HG03159 (cell line): Measurements from ENCODE around the gene IPO11.
"Not testable (repeated sequence)": the region's sequence is repeated elsewhere in the genome, so short reads cannot be mapped to it uniquely, and the experiment has no call there.

Experiments used
- ATAC-seq: cut with Tn5 transposase; IDR thresholded peaks from one replicate; pipeline ENCODE4 v1.9.1; 2021; ENCODE audit warnings: mild to moderate bottlenecking, moderate library complexity; ENCODE audit not compliant: unreplicated experiment

The IPO11 gene

DNA sequence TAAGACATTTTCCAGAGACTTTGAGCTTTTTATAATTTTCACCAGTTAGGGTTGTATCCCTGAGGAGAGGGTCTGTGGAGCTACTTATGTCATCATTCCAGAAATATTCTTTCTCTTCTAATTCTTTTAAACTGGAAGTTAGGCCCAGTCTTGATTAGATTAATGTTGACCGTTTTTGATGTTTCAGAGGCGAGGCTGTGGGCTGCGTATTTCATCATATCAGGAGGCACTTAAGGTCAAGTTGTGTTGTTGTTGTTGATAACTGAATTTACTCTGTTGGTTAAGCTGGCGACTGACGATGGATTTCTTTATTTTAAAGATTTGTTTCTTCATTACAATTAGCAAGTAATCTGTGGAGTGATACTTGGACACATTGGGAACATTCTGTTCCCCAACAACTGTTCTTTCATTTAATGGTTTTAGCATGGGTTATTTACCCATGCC, 20.1 kb downstream of the IPO11 start:
- ATAC-seq = no peak

DNA sequence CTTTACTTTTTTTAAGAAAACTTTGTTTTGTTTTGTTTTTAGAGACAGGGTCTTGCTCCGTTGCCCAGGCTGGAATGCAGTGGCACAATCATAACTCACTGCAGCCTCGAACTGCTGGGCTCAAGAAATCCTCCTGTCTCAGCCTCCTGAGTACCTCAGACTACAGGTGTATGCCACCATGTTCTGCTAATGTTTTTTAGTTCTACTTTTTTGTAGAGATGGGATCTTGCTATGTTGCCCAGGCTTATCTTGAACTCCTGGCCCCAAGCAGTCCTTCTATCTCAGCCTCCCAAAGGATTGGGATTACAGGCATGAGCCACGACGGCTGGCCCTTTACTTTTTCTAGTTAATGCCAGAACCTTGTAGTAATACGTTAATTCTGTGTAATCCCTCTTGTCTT, 36.0 kb downstream of the IPO11 start:
- no peak for ATAC-seq

DNA sequence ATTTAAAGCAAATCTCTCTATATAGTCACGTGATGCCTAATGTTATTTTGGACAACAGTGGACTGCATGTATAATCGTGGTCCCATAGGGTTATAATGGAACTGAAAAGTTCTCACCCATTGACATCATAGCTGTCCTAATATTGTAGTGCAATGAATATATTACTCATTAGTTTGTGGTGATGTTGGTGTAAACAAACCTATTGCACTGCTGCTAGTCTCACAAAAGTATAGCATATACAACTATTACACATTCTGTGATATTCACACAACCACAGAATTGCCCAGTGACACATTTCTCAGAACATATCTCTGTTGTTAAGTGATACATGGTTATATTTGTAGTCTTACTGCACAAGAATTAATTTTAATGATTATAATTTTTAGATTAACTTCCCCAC, 37.7 kb downstream of the IPO11 start:
- ATAC-seq = no peak

DNA sequence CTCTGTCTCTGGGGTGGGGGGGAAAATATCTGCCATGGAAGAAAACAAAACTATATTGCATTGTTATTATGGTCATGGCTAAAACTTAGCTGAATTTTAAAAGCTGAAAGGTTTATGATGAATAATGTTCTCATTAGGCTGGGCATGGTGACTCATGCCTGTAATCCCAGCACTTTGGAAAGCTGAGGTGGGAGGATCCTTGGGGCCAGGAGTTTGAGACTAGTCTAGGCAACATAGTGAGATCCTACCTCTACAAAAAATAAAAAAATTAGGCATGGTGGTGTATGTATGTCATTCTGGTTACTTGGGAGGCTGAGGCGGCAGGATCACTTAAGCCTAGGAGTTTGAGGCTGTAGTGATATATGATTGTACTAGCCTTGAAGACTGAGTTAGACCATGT, 44.5 kb downstream of the IPO11 start:
- no peak for ATAC-seq

DNA sequence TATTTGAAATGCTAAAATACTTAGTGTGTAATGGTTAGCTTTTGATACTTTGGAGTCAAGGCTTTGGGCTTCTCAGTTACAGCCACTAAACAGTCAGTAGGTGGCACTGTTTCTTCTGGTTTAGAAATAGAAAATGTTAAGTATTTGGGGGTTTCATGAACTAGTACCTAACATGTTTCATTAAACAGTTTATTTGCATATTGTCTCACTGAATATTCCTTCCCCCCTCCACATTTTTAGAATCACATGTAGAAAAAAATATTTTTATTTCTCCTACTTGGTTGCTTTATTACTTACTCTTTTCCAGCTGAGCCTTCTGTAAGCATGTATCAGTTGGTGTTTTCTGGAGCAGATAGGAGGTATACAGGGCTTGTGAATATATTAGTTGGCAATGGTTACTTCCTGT, 48.0 kb downstream of the IPO11 start:
- ATAC-seq = peak; percentile 88

DNA sequence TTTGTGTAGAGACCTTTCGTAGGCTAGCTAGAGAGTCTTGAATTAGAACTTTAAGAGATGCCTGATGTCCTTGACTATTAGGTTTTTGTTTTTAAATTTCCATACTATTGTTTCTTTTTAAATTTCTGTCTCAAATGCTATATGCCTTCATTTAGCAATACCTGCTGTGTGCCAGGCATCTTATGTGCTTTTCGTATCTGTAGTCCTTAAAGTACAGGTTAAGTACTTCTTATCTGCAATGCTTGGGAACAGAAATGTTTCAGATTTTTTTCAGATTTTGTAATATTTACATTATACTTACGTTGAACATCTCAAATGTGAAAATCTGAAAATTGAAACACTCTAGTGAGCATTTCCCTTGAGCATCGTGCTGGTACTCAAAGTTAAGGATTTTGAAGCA, 49.0 kb downstream of the IPO11 start:
- ATAC-seq = no peak

DNA sequence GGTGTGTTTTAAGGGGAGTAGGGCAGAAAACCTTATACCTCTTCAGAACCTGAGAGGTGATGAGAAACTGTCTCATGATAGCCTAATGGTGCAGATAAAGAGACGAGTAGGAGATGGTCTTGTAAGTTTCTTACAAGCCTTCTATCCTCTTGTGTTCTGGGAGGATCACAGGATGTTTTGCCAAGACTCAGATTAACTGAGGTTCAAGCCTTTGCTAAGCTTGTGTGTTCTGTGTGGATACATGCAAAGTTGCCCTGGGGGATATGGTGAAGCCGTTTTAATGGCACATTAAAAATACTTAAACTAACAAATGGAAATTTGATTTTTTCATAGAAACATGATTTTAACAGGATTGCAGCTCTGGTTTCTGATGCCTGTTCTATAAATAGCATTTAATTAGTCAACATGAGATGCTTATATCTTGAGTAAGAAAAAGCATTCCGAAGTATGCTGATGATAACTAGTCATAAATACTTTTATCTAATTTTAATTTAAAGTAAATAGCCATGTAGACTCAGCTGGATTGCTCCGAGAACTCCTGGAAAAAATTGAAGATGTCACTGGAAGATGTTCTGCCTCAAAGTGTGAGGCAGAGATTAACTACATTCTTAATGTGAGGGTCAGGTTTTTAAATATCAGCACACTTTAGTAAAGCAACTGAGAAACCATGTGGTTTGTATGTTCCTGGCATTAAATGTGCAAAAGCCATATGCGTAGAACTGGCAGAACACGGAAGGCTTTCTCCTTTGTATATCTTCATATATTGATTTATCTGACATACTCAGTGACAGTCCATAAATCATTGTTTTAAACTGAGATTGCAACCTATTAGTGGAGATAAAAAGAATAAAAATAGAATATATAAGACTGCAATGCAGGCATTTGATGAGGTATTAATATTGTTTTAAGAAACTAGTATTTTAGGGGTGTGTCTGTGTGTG, 53.7 kb downstream of the IPO11 start:
- no peak for ATAC-seq

DNA sequence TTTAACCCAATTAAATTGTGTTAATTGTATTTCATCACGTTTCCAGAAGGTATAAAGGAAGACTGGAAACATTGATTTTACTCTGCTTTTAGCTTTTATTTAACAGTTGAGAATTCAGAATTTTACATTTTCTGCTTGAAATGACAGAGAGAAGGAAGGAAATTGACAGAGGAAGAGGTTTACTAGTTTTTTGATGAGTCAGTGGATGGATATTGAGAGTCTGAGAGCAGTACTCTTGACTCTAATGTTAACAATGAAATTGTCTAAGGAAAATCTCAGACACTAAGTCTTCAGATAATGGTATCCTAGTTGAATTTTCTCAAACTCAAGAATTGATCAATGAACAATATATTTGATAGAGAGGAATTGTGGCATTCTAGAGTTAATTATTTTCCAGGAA, 60.6 kb downstream of the IPO11 start:
- no peak for ATAC-seq

DNA sequence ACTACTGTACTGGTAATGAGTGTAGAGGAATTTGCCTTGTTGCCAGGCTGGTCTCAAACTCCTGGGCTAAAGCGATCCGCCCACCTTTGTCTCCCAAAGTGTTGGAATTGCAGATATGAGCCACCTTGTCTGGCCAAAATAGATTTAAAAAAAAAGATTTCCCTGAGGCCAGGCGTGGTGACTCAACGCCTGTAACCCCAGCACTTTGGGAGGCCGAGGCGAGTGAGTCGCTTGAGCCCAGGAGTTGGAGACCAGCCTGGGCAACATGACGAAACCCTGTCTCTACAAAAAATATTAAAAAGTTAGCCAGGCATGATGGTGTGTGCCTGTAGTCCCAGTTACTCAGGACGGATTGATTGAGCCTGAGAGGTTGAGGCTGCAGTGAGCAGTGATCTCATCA, 62.5 kb downstream of the IPO11 start:
- ATAC-seq = no peak

DNA sequence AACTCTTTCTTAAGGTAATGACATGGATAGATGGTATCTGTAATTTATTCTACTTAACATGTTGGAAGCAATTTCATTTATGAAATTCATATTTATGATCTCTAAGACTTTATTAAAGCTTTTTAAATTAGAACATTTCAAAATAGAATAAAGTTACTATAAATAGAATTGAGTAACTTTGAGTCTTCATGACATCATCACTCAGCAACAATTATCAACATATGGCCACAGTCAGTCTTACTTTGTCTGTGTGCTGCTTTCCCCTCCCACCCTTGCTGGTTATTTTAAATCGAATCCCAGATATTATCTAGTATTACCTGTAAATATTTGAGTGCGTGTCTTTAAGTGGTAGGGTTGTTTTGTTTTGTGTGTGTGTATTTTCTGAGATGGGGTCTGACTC, 65.2 kb downstream of the IPO11 start:
- ATAC-seq = no peak

DNA sequence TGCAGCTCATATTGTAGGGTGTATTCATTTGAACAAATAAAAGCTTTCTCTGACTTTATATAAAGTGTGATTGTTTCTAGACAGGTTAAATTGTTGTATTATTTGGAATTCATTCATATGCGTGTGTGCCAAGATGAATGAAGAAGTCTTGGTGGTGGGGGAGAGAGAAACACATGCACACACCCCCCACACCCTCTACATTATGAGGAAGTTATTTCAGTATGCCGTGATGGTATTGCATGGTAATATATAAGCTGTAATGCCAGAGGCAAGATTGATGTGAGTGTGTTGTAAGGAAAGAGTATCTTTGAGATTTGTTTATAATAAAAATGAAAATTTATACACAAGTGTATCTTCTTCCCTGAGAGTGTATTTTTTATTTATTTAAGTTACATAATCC, 71.0 kb downstream of the IPO11 start:
- no peak for ATAC-seq

DNA sequence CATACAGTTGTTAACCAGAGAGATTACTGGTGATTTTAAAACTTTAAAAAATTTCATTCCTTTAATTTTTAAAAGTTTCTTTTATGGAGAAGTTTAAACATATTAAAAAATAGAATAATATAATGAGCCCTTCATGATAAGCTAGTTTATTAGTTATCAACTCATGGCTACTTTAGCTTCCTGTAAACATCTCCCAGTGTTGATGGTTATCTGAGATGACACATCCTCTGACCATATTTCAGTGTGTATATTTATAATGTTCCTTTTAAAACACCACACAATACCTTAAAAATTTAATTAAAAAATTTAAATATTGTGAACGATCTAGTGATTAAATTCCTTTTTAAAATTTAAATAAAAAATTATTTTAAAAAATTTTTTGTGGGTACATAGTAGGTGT, 74.1 kb downstream of the IPO11 start:
- ATAC-seq = no peak

DNA sequence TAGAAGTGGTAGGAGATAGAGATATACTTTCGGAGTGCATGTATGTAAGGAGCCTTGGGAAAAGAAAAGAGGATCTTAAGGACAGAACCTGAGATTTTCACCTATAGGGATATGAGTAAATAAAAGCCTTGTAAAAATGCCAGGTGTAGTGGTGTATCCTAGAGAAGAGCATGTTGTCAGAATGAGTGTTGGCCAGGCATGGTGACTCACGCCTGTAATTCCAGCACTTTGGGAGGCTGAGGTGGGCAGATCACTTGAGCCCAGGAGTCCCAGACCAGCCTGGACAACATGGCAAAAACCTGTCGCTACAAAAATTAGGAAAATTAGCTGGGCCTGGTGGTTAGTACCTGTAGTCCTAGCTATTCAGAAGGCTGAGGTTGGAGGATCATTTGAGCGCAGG, 76.0 kb downstream of the IPO11 start:
- ATAC-seq = no peak

DNA sequence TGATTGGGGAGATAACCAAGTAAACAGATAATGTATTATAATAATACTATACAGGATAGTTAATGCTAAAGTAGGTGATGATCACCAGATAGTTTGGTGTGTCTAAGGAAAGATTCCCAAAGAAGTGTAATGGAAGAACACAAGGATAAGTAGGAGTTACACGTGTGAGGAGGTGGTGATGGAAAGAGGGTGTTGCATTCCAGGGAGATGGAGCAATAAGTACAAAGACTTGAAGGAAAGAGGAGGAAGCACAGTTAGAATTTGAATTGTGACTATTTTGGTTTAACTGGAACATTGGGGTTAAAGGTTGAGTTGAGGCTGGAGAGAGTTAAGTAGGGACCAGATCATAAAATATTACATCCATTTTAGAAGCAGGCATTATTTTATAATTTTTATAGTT, 76.9 kb downstream of the IPO11 start:
- ATAC-seq = no peak

DNA sequence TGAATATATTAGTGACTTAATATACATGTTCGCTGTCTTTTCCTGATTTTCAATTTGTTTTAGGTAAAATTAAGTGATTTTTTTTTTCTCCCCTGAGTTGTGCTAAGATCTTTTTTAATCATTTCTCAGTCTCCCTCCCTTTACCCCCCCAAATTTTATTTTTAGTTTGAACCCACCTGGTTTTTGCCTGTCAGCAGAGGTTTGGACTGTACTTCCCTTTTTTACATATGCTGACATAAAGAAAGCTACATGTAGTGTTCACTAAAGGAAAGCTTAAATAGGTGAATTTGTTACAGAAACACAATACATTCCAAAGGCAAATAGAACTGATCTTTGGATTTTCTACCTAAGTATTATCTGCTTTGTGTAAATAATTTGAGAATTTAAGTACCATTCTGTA, 82.2 kb downstream of the IPO11 start:
- ATAC-seq = no peak

DNA sequence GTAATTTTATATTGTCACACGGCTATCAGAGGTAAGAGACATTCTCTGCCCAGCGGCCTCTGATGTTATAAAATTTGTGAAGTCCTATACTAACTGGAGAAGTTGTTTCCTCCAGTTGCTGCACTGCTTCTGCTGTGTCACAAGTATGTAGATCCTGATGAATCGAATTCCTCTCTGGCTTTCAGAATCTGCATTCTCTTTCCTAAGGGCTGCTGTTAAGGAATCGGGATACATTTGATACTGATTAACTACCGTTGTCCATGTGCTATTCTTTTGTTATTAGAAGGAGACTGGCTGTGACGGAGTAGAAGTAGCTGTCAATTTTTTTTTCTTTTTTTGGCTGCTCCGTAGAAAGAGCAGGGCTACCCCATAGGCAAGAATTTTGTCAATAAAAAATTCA, 84.3 kb downstream of the IPO11 start:
- ATAC-seq = no peak

DNA sequence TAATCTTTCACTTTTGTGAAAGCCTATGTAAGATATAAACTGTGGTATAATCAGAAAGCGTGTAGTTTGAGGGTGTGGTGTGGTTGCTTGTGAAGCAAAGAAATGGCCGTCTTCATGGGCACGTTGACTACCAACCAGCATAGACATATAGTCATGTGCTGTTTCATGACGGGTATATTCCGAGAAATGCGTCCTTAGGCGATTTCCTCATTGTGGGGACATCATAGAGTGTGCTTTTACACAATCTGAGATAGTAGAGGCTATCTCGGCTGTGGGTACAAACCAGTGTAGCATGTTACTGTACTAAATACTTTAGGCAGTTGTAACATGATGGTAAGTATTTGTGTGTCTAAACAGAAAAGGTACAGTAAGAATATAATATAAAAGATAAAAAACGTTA, 86.4 kb downstream of the IPO11 start:
- no peak for ATAC-seq

DNA sequence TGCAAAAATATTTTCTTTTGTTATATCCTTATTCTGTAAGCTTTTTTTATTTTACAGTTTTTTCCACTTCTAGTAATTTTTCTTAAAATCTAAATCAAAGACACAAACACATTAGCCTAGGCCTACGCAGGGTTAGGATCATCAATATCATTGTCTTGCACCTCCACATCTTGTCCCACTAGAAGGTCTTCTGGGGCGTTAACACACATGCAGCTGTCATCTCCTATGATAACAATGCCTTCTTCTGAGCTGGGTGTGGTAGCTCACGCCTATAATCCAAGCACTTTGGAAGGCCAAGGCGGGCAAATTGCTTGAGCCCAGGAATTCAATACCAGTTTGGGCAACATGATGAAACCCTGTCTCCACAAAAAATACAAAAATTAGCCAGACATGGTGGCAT, 87.2 kb downstream of the IPO11 start:
- no peak for ATAC-seq

DNA sequence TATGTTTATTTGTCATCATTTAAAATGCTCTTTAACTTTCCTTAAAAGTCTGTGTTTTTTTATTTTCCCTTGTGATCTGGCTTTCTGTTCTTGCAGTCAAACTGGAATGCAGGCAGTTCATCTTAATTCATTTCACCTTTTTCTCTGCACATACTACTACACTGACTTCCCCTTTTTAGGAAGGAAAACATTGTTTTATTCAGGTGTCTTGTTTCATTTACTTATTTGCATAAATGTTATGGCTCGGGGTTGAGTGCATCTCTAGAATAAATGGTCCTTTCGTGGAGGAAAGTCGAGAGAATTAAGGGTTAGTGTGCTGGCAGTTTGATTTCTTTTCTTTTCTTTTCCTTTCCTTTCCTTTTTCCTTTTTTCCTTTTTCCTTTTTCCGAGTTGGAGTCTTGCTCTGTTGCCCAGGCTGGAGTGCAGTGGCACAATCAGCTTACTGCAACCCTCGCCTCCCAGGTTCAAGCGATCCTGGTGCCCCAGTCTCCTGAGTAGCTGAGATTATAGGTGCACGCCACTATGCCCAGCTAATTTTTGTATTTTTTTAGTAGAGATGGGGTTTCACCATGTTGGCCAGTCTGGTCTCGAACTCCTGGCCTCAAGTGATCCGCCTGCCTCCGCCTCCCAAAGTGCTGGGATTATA, 90.0 kb downstream of the IPO11 start:
- no peak for ATAC-seq

DNA sequence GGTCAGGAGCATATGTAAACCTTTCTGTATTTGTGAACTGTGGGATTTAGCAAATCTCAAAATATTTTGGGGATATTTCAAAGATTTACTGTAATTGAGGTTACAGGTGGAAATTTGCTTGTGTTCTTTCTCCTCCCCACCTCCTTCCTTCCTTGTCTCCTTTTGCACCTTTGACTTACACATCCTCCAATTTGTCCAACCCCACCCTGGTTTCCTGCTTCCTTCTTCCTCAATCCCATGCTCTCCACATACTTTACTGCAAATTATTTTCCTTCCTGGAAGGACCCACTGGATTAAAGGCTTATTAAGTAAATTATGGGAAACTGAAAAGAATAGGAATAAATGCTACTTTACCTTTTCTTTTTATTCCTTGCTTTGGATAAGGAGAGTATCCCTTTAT, 91.6 kb downstream of the IPO11 start:
- no peak for ATAC-seq

DNA sequence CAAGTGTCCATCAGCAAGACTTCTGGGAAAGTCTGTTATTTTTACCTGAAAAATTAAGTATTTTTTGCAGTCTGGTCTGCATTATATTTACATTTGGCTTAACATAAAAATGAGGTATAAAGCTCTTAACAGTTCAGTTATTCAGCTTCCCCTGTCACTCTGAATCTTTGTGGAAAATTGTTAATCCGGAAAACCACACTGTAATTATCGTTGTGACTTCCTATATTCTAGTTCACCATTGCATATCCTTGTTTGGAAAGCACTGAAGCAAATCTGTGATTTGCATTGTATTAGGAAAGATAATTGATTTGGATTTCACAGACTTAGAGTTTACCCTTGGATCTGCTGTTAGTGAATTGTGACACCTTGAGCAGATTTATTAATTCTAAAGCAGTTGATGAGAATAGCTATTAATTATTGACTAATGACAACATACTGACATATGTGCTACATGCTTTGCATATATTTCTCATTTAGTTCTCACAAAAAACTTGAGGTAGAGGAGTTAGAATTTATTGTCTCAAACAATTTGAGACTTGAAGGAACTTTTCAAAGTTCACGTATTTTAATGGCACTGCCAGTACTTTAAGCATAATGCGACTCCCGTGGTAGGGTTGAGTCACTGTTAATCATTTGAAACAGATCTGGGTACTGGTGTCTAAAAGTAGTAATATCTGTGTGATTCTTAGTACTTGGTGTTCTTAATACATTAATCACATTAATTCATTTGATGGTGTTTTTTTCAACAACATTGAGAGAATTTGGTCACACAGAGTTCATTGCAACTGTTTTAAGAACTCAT, 94.3 kb downstream of the IPO11 start:
- ATAC-seq = no peak

DNA sequence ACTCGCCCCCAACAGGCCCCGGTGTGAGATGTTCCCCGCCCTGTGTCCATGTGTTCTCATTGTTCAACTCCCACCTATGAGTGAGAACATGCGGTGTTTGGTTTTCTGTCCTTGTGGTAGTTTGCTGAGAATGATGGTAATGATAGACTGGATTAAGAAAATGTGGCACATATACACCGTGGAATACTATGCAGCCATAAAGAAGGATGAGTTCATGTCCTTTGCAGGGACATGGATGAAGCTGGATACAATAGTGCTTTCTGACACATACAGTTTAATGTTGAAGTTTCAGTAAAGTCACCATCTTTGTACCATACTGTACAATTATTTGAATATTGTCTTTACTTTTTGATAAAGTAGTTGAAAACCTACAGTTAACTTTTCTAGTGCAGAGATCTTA, 96.2 kb downstream of the IPO11 start:
- not testable (repeated sequence) for ATAC-seq
